ENCODE results near the gene TAPBPL. TPM values are rescaled to one million over a fixed set of nuclear protein-coding genes. Genes with fewer than 3 reads are reported as not detected.
A peak's percentile ranks its signal among the peaks of the same experiment; 100 is the strongest.
"Not testable (repeated sequence)": the region's sequence is repeated elsewhere in the genome, so short reads cannot be mapped to it uniquely, and the experiment has no call there.

TAPBPL gene
- polyA plus RNA-seq, 1 of the 3 experiments (the other 2 are of a cell fraction), result 24.1 TPM

DNA sequence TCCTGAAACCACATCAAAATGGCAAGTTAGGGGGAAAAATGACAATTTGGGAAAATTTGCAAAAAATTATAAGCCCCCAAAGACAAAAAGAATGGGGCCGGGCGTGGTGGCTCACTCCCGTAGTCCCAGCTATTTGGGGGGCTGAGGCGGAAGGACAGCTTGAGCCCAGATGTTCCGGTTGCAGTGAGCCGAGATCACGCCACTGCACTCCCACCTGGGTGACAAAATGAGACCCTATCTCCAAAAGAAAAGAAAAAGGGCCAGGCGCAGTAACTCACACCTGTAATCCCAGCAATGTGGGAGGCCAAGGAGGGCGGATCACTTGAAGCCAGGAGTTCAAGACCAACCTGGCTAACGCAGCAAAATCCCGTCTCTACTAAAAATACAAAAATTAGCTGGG lies 20.6 kb downstream of the TAPBPL start:
- 95% methylated on average over 11 of the region's 11 CpGs for WGBS (ENCODE audit: low lambda C conversion rate)
- Histone ChIP-seq H2AFZ (ENCODE audit: low read depth) (no peak overlapping the region), H3K36me3 (replicated peaks in 1 of 2; ENCODE audit: control insufficient read depth in 1 of 2, insufficient read depth in 2 of 2, low read length in 1 of 2) (peaks cover 0 to 2% of the 10 kb centered on the region in 2 experiments), H3K27me3 (ENCODE audit: insufficient read depth) (no peaks in the 10 kb centered on the region), H3K4me3 (ENCODE audit: low read depth in 2 of 2, low read length in 1 of 2) (no peak overlapping the region), H3K4me2 (no peak overlapping the region), H3K9me3 (no peaks in the 10 kb centered on the region), H3K9me2 (no peaks in the 10 kb centered on the region), H3K9ac (no peak overlapping the region), H3K27ac (ENCODE audit: low read depth in 2 of 2, low read length in 1 of 2) (no peak overlapping the region), H4K20me1 (ENCODE audit: insufficient read depth) (no peaks in the 10 kb centered on the region), H3K79me2 (ENCODE audit: insufficient read depth) (peaks cover 28% of the 10 kb centered on the region), H3F3A (replicated peaks; ENCODE audit: insufficient read depth) (peaks cover 11% of the 10 kb centered on the region), H3K4me1 (ENCODE audit: control insufficient read depth in 1 of 2, insufficient read depth in 2 of 2, low read depth in 1 of 2, low read length in 1 of 2) (peaks cover 5 to 13% of the 10 kb centered on the region in 2 experiments; a peak in 2 of 4 replicates)
- DNase-seq, result no peak
- ChIA-PET CTCF (interaction anchor here (3.2 kb wide), 1 partner anchor 66 kb away, joined by 15 read pairs; no protein-coding TSS in a partner anchor), POLR2A (no interaction called here)
- TF ChIP-seq NRF1 (IDR thresholded peaks at IDR 0.05; ENCODE audit: low read depth, low read length), result no peak
- TF ChIP-seq, protein P1, sequence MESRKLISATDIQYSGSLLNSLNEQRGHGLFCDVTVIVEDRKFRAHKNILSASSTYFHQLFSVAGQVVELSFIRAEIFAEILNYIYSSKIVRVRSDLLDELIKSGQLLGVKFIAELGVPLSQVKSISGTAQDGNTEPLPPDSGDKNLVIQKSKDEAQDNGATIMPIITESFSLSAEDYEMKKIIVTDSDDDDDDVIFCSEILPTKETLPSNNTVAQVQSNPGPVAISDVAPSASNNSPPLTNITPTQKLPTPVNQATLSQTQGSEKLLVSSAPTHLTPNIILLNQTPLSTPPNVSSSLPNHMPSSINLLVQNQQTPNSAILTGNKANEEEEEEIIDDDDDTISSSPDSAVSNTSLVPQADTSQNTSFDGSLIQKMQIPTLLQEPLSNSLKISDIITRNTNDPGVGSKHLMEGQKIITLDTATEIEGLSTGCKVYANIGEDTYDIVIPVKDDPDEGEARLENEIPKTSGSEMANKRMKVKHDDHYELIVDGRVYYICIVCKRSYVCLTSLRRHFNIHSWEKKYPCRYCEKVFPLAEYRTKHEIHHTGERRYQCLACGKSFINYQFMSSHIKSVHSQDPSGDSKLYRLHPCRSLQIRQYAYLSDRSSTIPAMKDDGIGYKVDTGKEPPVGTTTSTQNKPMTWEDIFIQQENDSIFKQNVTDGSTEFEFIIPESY (IDR thresholded peaks at IDR 0.05; ENCODE audit: borderline replicate concordance, low read depth), result no peak
- TF ChIP-seq GATA2 (CRISPR knock-in tag; IDR thresholded peaks at IDR 0.05), result no peak

DNA sequence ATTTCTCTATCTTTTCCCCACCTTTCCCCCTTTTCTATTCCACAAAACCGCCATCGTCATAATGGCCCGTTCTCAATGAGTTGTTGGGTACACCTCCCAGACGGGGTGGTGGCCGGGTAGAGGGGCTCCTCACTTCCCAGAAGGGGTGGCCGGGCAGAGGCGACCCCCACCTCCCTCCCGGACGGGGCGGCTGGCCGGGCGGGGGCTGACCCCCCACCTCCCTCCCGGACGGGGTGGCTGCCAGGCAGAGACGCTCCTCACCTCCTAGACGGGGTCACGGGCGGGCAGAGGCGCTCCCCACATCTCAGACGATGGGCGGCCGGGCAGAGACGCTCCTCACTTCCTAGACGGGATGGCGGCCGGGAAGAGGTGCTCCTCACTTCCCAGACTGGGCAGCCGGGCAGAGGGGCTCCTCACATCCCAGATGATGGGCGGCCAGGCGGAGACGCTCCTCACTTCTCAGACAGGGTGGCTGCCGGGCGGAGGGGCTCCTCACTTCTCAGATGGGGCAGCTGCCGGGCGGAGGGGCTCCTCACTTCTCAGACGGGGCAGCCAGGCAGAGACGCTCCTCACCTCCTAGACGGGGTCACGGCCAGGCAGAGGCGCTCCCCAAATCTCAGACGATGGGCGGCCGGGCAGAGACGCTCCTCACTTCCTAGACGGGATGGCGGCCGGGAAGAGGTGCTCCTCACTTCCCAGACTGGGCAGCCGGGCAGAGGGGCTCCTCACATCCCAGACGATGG lies 23.6 kb downstream of the TAPBPL start:
- H3K27me3 ChIP-seq (ENCODE audit: insufficient read depth); H2AFZ ChIP-seq (ENCODE audit: low read depth); CTCF ChIA-PET; H3K9me2 ChIP-seq; POLR2A ChIA-PET; H3K27ac ChIP-seq (ENCODE audit: low read depth in 2 of 2, low read length in 1 of 2); H3K4me1 ChIP-seq (ENCODE audit: control insufficient read depth in 1 of 2, insufficient read depth in 2 of 2, low read depth in 1 of 2, low read length in 1 of 2); H3K4me3 ChIP-seq (ENCODE audit: low read depth in 2 of 2, low read length in 1 of 2); H3K79me2 ChIP-seq (ENCODE audit: insufficient read depth); H3K9ac ChIP-seq; H3K4me2 ChIP-seq; H3K9me3 ChIP-seq; H3K36me3 ChIP-seq (replicated peaks in 1 of 2; ENCODE audit: control insufficient read depth in 1 of 2, insufficient read depth in 2 of 2, low read length in 1 of 2); DNase-seq; H4K20me1 ChIP-seq (ENCODE audit: insufficient read depth): not testable (repeated sequence)
- 87% methylated on average over 22 of the region's 48 CpGs for WGBS (ENCODE audit: low lambda C conversion rate)
- H3F3A ChIP-seq (replicated peaks; ENCODE audit: insufficient read depth), result peaks cover 11% of the 10 kb centered on the region

DNA sequence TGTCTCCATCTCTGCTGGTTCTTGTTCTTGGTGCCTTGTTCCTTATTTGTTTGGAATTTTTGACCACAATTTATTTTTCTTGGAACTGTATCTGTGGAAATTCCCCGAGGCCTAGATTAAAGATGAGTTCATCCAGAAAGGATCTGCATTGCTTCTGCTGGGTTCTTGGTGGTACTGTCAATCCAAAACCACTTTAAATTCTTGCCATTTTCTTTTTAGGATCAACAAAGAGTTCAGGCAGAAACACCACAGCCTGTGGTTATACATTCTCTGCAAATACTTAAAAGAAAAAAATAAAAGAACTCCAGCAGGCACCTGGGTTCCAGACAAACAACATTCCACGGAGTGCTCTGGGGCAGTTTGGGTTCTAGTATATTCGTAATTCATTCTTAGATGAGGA lies 24.6 kb downstream of the TAPBPL start:
- Histone ChIP-seq H3K4me2 (no peak overlapping the region), H3K9me2 (no peaks in the 10 kb centered on the region), H3K79me2 (ENCODE audit: insufficient read depth) (no peaks in the 10 kb centered on the region), H3K27me3 (ENCODE audit: insufficient read depth) (no peaks in the 10 kb centered on the region), H3K4me3 (ENCODE audit: low read depth in 2 of 2, low read length in 1 of 2) (no peak overlapping the region), H3K36me3 (replicated peaks in 1 of 2; ENCODE audit: control insufficient read depth in 1 of 2, insufficient read depth in 2 of 2, low read length in 1 of 2) (no peaks in the 10 kb centered on the region), H3K4me1 (ENCODE audit: control insufficient read depth in 1 of 2, insufficient read depth in 2 of 2, low read depth in 1 of 2, low read length in 1 of 2) (0 out of 4 replicates have a peak, but pooled peaks cover 0 to 5% of the 10 kb centered on the region in 2 experiments), H2AFZ (ENCODE audit: low read depth) (no peak overlapping the region), H3K9ac (no peak overlapping the region), H3F3A (replicated peaks; ENCODE audit: insufficient read depth) (peaks cover 5% of the 10 kb centered on the region), H3K9me3 (no peaks in the 10 kb centered on the region), H4K20me1 (ENCODE audit: insufficient read depth) (no peaks in the 10 kb centered on the region), H3K27ac (ENCODE audit: low read depth in 2 of 2, low read length in 1 of 2) (peak overlapping the region in 1 of 2 experiments; percentile 42; a peak in 1 of 4 replicates)
- POLR2A ChIA-PET, result no interaction called here
- CTCF ChIA-PET, result no interaction called here
- 57% methylated on average over 3 of the region's 3 CpGs for WGBS (ENCODE audit: low lambda C conversion rate)
- TF ChIP-seq TCF12 (IDR thresholded peaks at IDR 0.05) (no peak), ELF1 (IDR thresholded peaks at IDR 0.05) (no peak), SIN3A (IDR thresholded peaks at IDR 0.05; ENCODE audit: borderline replicate concordance, low read depth, low read length) (no peak), SMC3 (IDR thresholded peaks at IDR 0.05; ENCODE audit: low read depth, low read length) (no peak), CHD2 (IDR thresholded peaks at IDR 0.05; ENCODE audit: low read length, partially characterized antibody) (no peak), POLR2AphosphoS5 (IDR thresholded peaks at IDR 0.05; ENCODE audit: low read depth, low read length) (no peak), RAD21 (IDR thresholded peaks at IDR 0.05; ENCODE audit: low read length) (no peak), GATA2 (CRISPR knock-in tag; IDR thresholded peaks at IDR 0.05) (no peak), FOXM1 (IDR thresholded peaks at IDR 0.05; ENCODE audit: low read depth) (no peak), FOXJ3 (CRISPR knock-in tag; IDR thresholded peaks at IDR 0.05) (no peak), RXRA (IDR thresholded peaks at IDR 0.05; ENCODE audit: borderline replicate concordance, low read depth) (no peak)
- TF ChIP-seq, protein P2, sequence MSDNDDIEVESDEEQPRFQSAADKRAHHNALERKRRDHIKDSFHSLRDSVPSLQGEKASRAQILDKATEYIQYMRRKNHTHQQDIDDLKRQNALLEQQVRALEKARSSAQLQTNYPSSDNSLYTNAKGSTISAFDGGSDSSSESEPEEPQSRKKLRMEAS (IDR thresholded peaks at IDR 0.05; ENCODE audit: low read depth), result no peak
- TF ChIP-seq, protein P3, sequence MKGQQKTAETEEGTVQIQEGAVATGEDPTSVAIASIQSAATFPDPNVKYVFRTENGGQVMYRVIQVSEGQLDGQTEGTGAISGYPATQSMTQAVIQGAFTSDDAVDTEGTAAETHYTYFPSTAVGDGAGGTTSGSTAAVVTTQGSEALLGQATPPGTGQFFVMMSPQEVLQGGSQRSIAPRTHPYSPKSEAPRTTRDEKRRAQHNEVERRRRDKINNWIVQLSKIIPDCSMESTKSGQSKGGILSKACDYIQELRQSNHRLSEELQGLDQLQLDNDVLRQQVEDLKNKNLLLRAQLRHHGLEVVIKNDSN (IDR thresholded peaks at IDR 0.05; ENCODE audit: borderline replicate concordance, low read depth), result no peak
- DNase-seq, result no peak

Data from SK-N-SH (cell line).